OCI-LY3 (cell line): ENCODE results near the gene HIKESHI.

ENCODE experiments used
- H2AFZ ChIP-seq: fragments of 200-600, 300-600 bp; shearing (Covaris generic); 2 replicates; pipeline ENCODE4 v1.6.0; 2014; ENCODE audit warnings: antibody characterized with exemption, low read depth, low read length
- H3K27ac ChIP-seq: fragments of 200-600, 300-600 bp; sonication (generic); 2 replicates; pipeline ENCODE4 v1.5.1; 2014; ENCODE audit warnings: mild to moderate bottlenecking, low read length, moderate library complexity, mixed read lengths
- H3K27me3 ChIP-seq: fragments of 200-600, 300-600 bp; sonication (generic); 2 replicates; pipeline ENCODE4 v1.6.1; 2014; ENCODE audit warnings: low read depth, low read length, mixed read lengths
- H3K36me3 ChIP-seq: fragments of 200-600, 300-600 bp; sonication (generic); replicated peaks from 2 replicates; pipeline ENCODE3; 2014; ENCODE audit warnings: low read depth, low read length, mixed read lengths
- H3K4me1 ChIP-seq: fragments of 300-600, 200-600 bp; sonication (generic); 2 replicates; pipeline ENCODE4 v1.6.1; 2014; ENCODE audit warnings: low read length, mixed read lengths
- H3K4me2 ChIP-seq: fragments of 200-600, 300-600 bp; sonication (generic); 2 replicates; pipeline ENCODE4 v1.6.1; 2014; ENCODE audit warnings: low read length, mixed read lengths
- H3K4me3 ChIP-seq: fragments of 300-600, 200-600 bp; sonication (generic); 2 replicates; pipeline ENCODE4 v1.5.1; 2014; ENCODE audit warnings: antibody characterized with exemption, mild to moderate bottlenecking, low read length, moderate library complexity
- H3K79me2 ChIP-seq: fragments of 300-600, 200-600 bp; shearing (Covaris generic); 2 replicates; pipeline ENCODE4 v1.6.1; 2014; ENCODE audit warnings: mild to moderate bottlenecking, low read length, mixed read lengths
- H3K9ac ChIP-seq: fragments of 300-600, 200-600 bp; shearing (Covaris generic); 2 replicates; pipeline ENCODE4 v1.6.0; 2014; ENCODE audit warnings: mild to moderate bottlenecking, low read length, moderate library complexity
- H3K9me3 ChIP-seq: fragments of 200-600, 300-600 bp; shearing (Covaris generic); 2 replicates; pipeline ENCODE4 v1.6.1; 2014; ENCODE audit warnings: low read length, mixed read lengths; ENCODE audit not compliant: insufficient read depth
- H4K20me1 ChIP-seq: fragments of 200-600, 300-600 bp; sonication (generic); 2 replicates; pipeline ENCODE4 v1.6.1; 2016; ENCODE audit warnings: low read length, mixed read lengths; ENCODE audit not compliant: insufficient read depth
- EZH2phosphoT487 ChIP-seq: fragments of 200-600 bp; shearing (Covaris generic); IDR thresholded peaks from 2 replicates; pipeline ENCODE4 v1.6.1; 2018; ENCODE audit warnings: antibody characterized with exemption, mixed run types, low read depth
- TF ChIP-seq, protein P1 (sequence below): fragments of 200-600, 300-600 bp; sonication (generic); IDR thresholded peaks from 2 replicates; pipeline ENCODE4 v1.5.1; 2014; ENCODE audit warnings: antibody characterized with exemption, low read length, low read depth

HIKESHI gene

GRCh38 chr11:86302092-86302793 lies at the start of gene HIKESHI:
Gene HIKESHI, plus strand, starts transcription at chr11:86302240. Its CDS starts 209 bp downstream, at chr11:86302449.
- Histone ChIP-seq H2AFZ (peak within 1 kb of the TSS; percentile 99), H3K79me2 (peaks cover 33% of the 10 kb centered on the region), H4K20me1 (no peaks in the 10 kb centered on the region), H3K36me3 (no peaks in the 10 kb centered on the region), H3K9me3 (no peaks in the 10 kb centered on the region), H3K4me1 (peaks cover 23% of the 10 kb centered on the region), H3K27me3 (no peaks in the 10 kb centered on the region), H3K4me2 (peak within 1 kb of the TSS; percentile 87), H3K4me3 (peak within 1 kb of the TSS; percentile 89), H3K27ac (peak within 1 kb of the TSS; percentile 67), H3K9ac (peak within 1 kb of the TSS; percentile 85)
- TF ChIP-seq, protein P1, sequence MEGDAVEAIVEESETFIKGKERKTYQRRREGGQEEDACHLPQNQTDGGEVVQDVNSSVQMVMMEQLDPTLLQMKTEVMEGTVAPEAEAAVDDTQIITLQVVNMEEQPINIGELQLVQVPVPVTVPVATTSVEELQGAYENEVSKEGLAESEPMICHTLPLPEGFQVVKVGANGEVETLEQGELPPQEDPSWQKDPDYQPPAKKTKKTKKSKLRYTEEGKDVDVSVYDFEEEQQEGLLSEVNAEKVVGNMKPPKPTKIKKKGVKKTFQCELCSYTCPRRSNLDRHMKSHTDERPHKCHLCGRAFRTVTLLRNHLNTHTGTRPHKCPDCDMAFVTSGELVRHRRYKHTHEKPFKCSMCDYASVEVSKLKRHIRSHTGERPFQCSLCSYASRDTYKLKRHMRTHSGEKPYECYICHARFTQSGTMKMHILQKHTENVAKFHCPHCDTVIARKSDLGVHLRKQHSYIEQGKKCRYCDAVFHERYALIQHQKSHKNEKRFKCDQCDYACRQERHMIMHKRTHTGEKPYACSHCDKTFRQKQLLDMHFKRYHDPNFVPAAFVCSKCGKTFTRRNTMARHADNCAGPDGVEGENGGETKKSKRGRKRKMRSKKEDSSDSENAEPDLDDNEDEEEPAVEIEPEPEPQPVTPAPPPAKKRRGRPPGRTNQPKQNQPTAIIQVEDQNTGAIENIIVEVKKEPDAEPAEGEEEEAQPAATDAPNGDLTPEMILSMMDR = no peak
- TF ChIP-seq EZH2phosphoT487 = no peak

DNA sequence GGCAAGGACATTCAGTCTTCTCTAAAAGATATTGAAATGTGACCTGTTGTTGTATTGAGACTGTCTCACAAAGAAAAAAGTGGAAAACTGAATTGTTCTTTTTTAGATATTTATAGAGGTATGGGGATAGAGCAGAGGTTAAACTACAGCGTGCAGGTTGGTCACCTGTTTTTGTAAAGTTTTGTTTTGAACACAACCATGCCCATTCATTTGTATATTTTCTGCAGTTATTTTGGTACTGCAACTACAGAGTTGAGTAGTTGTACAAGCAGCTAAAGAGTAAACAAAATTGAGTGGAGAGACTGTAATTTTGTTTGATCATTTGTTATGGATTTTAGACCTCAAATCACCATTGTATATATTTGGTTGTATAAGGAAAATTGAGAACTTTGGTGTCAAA lies 46.1 kb upstream of the HIKESHI start:
- peaks cover 40% of the 10 kb centered on the region for H4K20me1 ChIP-seq
- H3K9ac ChIP-seq = no peak overlapping the region
- TF ChIP-seq, protein P1 = no peak
- no peak for TF ChIP-seq EZH2phosphoT487
- H3K36me3 ChIP-seq = peaks cover 52% of the 10 kb centered on the region
- H2AFZ ChIP-seq = no peak overlapping the region
- H3K79me2 ChIP-seq = peaks cover 65% of the 10 kb centered on the region
- H3K9me3 ChIP-seq = no peaks in the 10 kb centered on the region
- H3K4me3 ChIP-seq = no peak overlapping the region
- H3K4me1 ChIP-seq = peaks cover 35% of the 10 kb centered on the region
- no peak overlapping the region for H3K4me2 ChIP-seq
- H3K27me3 ChIP-seq = no peaks in the 10 kb centered on the region
- peak overlapping the region; percentile 7; the same call in 1 of the 2 replicates for H3K27ac ChIP-seq

DNA sequence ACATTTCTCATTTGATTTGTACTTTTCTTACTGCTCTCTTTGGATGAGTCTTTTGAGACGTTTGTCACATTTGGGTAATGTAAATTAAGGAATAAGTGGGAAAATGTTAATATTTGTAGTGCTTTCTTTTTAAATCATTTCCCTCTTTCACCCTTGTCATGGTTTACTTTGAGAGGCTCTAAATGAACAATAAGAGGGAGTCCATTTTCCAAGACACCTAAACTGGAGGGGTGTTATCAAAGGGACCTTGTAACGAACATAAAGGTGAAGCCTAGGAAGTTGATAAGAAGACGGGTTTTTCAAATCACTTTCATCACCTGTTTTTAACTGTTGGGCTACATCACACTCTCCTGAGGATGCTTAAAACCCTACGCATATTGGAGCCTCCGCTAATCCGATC lies 45.4 kb upstream of the HIKESHI start:
- H3K27ac ChIP-seq = peak overlapping the region; percentile 7
- peaks cover 57% of the 10 kb centered on the region for H3K36me3 ChIP-seq
- H3K4me3 ChIP-seq = no peak overlapping the region
- H3K9me3 ChIP-seq = no peaks in the 10 kb centered on the region
- no peak overlapping the region for H2AFZ ChIP-seq
- H4K20me1 ChIP-seq = peaks cover 34% of the 10 kb centered on the region
- H3K9ac ChIP-seq = no peak overlapping the region
- H3K27me3 ChIP-seq = no peaks in the 10 kb centered on the region
- H3K79me2 ChIP-seq = peaks cover 59% of the 10 kb centered on the region
- no peak overlapping the region; the same call in 1 of the 2 replicates for H3K4me2 ChIP-seq
- TF ChIP-seq EZH2phosphoT487 = no peak
- TF ChIP-seq, protein P1 = no peak
- H3K4me1 ChIP-seq = peaks cover 29% of the 10 kb centered on the region

GRCh38 chr11:86257446-86257845 lies 44.6 kb upstream of the HIKESHI start:
- no peak for TF ChIP-seq EZH2phosphoT487
- TF ChIP-seq, protein P1 = no peak
- H3K4me3 ChIP-seq = no peak overlapping the region
- H3K4me2 ChIP-seq = no peak overlapping the region
- H2AFZ ChIP-seq = no peak overlapping the region
- peaks cover 23% of the 10 kb centered on the region for H3K4me1 ChIP-seq
- H3K27ac ChIP-seq = no peak overlapping the region
- no peaks in the 10 kb centered on the region for H3K27me3 ChIP-seq
- no peaks in the 10 kb centered on the region for H3K9me3 ChIP-seq
- H4K20me1 ChIP-seq = peaks cover 25% of the 10 kb centered on the region
- no peak overlapping the region for H3K9ac ChIP-seq
- H3K79me2 ChIP-seq = peaks cover 51% of the 10 kb centered on the region
- H3K36me3 ChIP-seq = peaks cover 54% of the 10 kb centered on the region
